ENCODE measurements around the gene KIF1C.
"Not testable (repeated sequence)": the region's sequence is repeated elsewhere in the genome, so short reads cannot be mapped to it uniquely, and the experiment has no call there.

The KIF1C gene

DNA sequence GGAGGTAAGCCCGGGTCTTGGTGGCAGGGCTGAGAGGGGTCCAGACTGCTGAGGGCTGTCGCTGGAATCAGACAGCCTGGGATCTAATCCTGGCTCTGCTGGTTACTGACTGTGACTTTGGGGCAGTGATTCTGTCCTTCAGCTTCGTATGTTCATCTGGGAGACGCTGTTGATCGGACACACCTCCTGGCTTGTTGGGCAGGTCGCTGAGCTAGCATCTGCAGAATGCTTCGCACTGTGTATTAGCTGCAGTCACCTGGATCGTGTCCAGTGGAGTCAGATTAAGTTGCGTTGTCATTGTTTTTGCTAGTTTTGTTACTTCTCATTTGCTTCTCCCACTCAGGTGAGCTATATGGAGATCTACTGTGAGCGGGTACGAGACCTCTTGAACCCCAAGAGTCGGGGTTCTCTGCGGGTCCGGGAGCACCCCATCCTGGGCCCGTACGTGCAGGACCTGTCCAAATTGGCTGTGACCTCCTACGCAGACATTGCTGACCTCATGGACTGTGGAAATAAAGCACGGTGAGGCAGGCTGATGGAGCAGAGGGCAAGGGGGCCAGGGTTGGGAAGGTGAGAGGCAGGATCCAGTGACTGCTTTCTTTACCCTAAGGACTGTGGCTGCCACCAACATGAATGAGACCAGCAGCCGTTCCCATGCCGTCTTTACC is 4.5 kb downstream of the KIF1C start:
- DNase-seq, result no peak

- no peak for DNase-seq
Observed at GRCh38 chr17:5003214-5003867, 5.6 kb downstream of the KIF1C start.

GRCh38 chr17:5011928-5012327 is 14.2 kb downstream of the KIF1C start:
- peak; percentile 63 for DNase-seq

GRCh38 chr17:5014357-5014756 is 16.6 kb downstream of the KIF1C start:
- DNase-seq, result no peak

GRCh38 chr17:5019475-5019956 is 21.8 kb downstream of the KIF1C start:
- peak; percentile 60 for DNase-seq

- no peak for DNase-seq
Observed at GRCh38 chr17:5020502-5021023, 22.8 kb downstream of the KIF1C start.

DNA sequence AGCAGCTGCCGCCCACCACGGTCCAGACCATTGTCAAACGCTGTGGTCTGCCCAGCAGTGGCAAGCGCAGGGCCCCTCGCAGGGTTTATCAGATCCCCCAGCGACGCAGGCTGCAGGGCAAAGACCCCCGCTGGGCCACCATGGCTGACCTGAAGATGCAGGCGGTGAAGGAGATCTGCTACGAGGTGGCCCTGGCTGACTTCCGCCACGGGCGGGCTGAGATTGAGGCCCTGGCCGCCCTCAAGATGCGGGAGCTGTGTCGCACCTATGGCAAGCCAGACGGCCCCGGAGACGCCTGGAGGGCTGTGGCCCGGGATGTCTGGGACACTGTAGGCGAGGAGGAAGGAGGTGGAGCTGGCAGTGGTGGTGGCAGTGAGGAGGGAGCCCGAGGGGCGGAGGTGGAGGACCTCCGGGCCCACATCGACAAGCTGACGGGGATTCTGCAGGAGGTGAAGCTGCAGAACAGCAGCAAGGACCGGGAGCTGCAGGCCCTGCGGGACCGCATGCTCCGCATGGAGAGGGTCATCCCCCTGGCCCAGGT is 24.5 kb downstream of the KIF1C start:
- no peak for DNase-seq

GRCh38 chr17:5023588-5024147 is 25.9 kb downstream of the KIF1C start:
- no peak for DNase-seq

- DNase-seq, result no peak
Observed at GRCh38 chr17:5024604-5025003, 26.9 kb downstream of the KIF1C start.

- no peak for DNase-seq
Observed at GRCh38 chr17:5027299-5027698, 29.5 kb downstream of the KIF1C start.

GRCh38 chr17:5027916-5028315 is 30.2 kb downstream of the KIF1C start:
- no peak for DNase-seq

DNA sequence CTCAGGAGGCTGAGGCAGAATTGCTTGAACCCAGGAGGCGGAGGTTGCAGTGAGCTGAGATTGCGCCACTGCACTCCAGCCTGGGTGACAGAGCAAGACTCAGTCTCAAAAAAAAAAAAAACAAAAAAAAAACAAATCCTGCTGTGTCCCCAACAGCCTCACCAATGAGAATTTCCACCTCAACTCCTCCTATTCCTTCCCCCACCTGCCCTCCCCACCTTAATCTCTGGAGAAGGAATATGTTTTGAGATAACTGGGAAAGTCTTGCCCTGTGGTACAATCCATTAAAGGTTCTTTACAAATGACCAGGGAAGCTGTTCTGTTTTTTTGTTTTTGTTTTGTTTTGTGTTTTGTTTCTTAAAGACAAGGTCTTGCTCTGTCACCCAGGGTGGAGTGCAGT is 32.4 kb downstream of the KIF1C start:
- DNase-seq, result not testable (repeated sequence)

GRCh38 chr17:5031365-5032082 is 33.8 kb downstream of the KIF1C start:
- peak; percentile 89 for DNase-seq

DNA sequence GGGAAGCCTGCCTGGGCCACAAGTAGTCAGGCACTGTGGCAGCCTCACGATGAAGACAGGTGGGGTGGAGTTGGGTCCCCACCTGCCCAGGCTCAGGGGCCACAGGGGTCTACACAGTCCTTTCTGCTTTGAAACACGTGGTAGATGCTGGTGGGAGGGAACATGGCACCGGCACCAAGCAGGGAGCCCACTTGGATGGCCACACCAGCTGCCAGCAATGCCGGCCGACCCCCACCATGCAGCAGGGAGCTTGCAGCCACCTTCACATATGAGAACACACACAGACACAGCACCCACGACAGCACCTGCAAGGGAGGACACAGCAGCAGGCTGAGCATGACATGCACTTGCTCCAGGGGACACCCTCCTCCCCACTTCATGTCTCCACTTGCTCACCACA is 35.1 kb downstream of the KIF1C start:
- DNase-seq, result no peak

GRCh38 chr17:5033352-5034015 is 35.7 kb downstream of the KIF1C start:
- DNase-seq, result no peak

DNA sequence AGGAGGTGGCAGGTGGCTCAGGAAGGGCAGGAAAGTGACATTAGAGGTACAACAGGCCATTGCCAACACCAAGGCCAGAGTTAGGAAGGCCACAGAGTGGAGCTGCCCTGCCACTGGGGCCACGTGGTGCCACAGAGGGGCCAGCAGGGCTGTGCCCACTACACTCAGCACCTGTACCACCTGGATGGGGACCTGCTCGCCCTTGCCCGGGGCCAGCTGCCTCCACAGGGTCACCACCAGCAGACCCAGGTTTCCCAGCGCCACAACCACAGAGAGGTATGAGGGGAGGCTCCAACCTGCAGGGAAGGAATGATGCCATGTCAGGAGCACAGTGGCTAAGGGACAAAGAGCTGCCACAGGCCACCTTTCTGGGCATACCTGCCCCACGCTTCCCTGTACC is 36.3 kb downstream of the KIF1C start:
- DNase-seq, result no peak

- DNase-seq, result no peak
Observed at GRCh38 chr17:5034651-5035050, 36.9 kb downstream of the KIF1C start.

DNA sequence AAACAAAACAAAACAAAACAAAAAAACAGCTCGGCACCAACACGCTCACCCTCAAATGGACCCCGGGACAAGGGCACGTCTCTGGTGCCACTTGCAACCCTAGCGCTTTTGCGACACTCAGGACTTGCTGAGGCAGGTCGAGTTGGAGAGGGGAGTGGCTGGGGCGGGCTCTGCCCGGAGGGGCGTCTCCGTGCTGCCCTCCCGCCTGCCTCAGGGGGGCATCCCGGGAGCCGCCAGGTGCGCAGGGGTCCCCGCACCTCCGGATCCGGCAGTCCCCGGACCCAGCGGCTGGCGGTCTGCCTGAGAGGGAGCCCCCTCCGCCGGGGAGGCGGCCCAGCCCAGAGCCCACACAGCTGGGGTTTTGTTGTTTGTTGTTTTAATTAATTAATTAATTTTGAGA is 37.6 kb downstream of the KIF1C start, which contains the start of gene SLC52A1:
TSS of gene SLC52A1 (minus strand) at position 112 of the 400 bp plus-strand sequence. CDS start 820 bp downstream, outside the sequence.
- no peak for DNase-seq

GRCh38 chr17:5042157-5043022 is 44.6 kb downstream of the KIF1C start:
- DNase-seq, result peak; percentile 46

- DNase-seq, result no peak
Observed at GRCh38 chr17:5043524-5043923, 45.8 kb downstream of the KIF1C start.

DNA sequence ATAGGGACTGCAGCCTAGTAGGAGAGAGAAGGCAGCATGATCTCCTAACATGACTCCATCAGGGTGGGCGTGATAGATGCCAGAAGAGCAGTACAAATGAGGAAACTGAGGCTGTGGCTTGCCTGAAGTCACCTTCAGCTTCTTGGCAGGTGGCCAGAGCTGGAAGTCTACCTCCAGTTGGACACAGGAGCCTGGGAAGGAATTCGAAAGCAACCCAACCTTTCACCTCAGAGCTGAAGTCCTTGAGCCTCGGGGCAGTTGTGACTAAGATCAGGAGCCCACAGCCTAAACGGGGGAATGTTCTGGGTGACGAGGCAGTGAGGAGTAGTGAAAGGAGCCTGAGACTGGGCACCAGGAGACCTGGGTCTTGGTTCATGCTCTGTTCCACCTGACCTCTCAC is 46.9 kb downstream of the KIF1C start:
- no peak for DNase-seq

All from activated CD4-positive, alpha-beta T cell treated with anti-CD3 and anti-CD28 coated beads for 48 hours (primary cell).